ENCODE measurements around the gene CCNL1.

DNA sequence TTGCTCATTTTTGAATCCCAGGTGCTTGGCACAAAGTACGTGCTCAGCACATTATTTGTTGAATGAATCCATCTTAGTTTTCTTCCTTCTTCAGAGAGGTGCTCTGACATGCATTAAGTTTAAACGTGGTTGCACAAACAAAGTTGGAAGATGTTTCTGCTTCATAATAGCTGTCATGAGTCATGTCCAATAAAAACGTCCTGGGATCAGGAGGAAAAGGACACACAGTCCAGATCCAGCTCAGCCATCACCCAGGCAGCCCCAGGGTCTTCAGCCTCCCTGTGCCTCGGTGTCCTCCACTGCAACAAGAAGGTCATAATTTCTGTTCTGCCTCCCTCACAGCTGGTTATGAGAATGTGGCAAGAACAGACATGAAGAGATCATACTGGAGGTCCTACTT lies 55.4 kb downstream of the CCNL1 start:
- TF ChIP-seq TSHZ2 (CRISPR knock-in tag; IDR thresholded peaks at IDR 0.05) (no peak), ZNF8 (CRISPR knock-in tag; IDR thresholded peaks at IDR 0.05) (no peak), ZFP3 (CRISPR knock-in tag; IDR thresholded peaks at IDR 0.05) (no peak), ZFP30 (CRISPR knock-in tag; IDR thresholded peaks at IDR 0.05) (no peak), RARB (CRISPR knock-in tag; IDR thresholded peaks at IDR 0.05) (no peak), GLIS3 (CRISPR knock-in tag; IDR thresholded peaks at IDR 0.05) (no peak)
- TF ChIP-seq, protein P1, sequence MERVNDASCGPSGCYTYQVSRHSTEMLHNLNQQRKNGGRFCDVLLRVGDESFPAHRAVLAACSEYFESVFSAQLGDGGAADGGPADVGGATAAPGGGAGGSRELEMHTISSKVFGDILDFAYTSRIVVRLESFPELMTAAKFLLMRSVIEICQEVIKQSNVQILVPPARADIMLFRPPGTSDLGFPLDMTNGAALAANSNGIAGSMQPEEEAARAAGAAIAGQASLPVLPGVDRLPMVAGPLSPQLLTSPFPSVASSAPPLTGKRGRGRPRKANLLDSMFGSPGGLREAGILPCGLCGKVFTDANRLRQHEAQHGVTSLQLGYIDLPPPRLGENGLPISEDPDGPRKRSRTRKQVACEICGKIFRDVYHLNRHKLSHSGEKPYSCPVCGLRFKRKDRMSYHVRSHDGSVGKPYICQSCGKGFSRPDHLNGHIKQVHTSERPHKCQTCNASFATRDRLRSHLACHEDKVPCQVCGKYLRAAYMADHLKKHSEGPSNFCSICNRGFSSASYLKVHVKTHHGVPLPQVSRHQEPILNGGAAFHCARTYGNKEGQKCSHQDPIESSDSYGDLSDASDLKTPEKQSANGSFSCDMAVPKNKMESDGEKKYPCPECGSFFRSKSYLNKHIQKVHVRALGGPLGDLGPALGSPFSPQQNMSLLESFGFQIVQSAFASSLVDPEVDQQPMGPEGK (CRISPR knock-in tag; IDR thresholded peaks at IDR 0.05; ENCODE audit: borderline replicate concordance), result no peak
